Islet of Langerhans (tissue), 1 donor: ENCODE data around the gene EXT2.

Experiments used
- FAIRE-seq: peaks from one replicate; lab custom pipeline; 2011; peaks lifted over from hg19 to GRCh38; lab: Jason Lieb, UNC

Gene EXT2

GRCh38 chr11:44269369-44270351 lies 174.2 kb downstream of the EXT2 start:
- no peak for FAIRE-seq

GRCh38 chr11:44270403-44271273 lies 175.2 kb downstream of the EXT2 start:
- FAIRE-seq, result no peak

GRCh38 chr11:44271286-44271685 lies 175.8 kb downstream of the EXT2 start:
- FAIRE-seq, result no peak

GRCh38 chr11:44274404-44274803 lies 178.9 kb downstream of the EXT2 start:
- FAIRE-seq, result no peak

GRCh38 chr11:44275241-44275640 lies 179.8 kb downstream of the EXT2 start:
- no peak for FAIRE-seq

GRCh38 chr11:44275961-44276550 lies 180.6 kb downstream of the EXT2 start:
- no peak for FAIRE-seq

- no peak for FAIRE-seq
Observed at GRCh38 chr11:44277196-44278090, 182.0 kb downstream of the EXT2 start.

- no peak for FAIRE-seq
Observed at GRCh38 chr11:44279483-44279882, 184.0 kb downstream of the EXT2 start.

GRCh38 chr11:44280257-44280656 lies 184.8 kb downstream of the EXT2 start:
- no peak for FAIRE-seq

- FAIRE-seq, result no peak
Observed at GRCh38 chr11:44281151-44281550, 185.7 kb downstream of the EXT2 start.

- FAIRE-seq, result no peak
Observed at GRCh38 chr11:44282620-44283019, 187.1 kb downstream of the EXT2 start.

- FAIRE-seq, result no peak
Observed at GRCh38 chr11:44285756-44286155, 190.3 kb downstream of the EXT2 start.

- no peak for FAIRE-seq
Observed at GRCh38 chr11:44286268-44286880, 190.9 kb downstream of the EXT2 start.

- no peak for FAIRE-seq
Observed at GRCh38 chr11:44286911-44287310, 191.4 kb downstream of the EXT2 start.

GRCh38 chr11:44288133-44288526 lies 192.7 kb downstream of the EXT2 start:
- FAIRE-seq, result no peak

- FAIRE-seq, result no peak
Observed at GRCh38 chr11:44290208-44290607, 194.7 kb downstream of the EXT2 start.
